Ecto neural progenitor cell (in vitro differentiated cells): Measurements from ENCODE around the gene AGPAT2.

Source experiments
- DNase-seq: peaks from one replicate; pipeline ENCODE4 v3.0.0-alpha.2; 2018; ENCODE audit warnings: low spot score

The AGPAT2 gene

DNA sequence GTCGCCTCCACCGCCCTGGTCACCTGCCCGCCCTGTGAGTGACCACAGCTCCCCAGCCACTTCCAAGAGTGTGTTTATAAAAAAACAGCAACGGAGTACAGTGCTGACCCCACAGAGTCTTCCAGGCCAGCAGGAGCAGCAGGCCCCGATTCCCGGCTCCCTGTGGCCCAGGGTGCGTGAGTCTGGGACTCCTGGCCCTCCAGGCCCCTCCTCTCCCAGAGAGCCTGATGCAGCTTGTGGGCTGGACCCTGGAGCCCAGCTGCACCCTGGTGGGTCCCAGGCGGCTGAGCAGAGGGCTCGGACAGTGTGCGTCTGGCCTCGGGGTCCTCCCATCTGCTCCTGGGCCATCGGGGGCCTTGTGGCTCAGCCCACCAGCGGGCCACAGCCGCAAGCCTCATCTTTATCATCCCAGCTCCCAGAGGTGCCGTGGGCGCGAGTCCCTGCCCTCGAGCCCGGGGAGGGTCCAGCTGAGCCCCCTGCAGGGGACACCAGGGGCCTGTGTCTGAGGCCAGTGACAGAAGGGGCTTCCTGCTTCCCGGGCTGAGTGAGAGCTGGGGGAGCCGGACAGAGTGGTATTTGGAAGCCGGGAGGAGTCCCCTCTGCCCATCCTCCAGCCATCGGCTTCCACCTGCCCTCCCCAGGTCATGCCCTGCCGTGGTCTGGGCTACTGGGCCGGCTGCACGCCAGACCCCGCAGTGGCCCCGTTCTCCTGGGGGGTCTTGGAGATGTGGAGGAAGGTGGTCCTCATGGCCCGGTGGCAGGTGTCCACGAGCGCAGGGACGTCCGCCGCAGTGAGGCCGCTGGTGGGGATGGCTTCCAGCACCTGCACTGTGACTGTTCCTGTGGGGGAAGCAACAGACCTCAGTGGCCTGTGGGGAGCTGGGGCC, 13.9 kb downstream of the AGPAT2 start:
- no peak for DNase-seq

DNA sequence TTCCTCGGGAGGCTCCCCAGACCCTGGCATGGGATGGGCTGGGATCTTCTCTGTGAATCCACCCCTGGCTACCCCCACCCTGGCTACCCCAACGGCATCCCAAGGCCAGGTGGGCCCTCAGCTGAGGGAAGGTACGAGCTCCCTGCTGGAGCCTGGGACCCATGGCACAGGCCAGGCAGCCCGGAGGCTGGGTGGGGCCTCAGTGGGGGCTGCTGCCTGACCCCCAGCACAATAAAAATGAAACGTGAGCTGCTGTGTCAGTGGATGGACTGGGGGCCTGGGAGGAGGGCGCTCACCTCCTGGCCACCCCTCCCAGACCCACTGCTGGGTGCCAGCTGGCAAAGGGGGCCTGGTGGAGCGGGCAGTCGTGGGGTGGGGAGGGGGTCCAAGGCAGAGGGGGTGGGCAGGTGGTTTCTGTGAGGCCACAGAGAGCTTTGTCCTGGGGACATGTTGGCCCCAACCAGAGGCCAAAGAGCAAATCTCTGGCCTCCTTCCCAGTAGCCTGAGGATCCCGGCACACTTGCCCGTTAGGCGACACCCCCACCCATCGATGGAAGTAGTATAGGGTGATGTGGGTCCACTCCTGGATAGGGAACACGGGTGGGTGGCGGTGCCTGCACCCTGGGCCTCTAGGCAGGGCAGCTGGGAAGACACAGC, 14.7 kb downstream of the AGPAT2 start:
- no peak for DNase-seq

DNA sequence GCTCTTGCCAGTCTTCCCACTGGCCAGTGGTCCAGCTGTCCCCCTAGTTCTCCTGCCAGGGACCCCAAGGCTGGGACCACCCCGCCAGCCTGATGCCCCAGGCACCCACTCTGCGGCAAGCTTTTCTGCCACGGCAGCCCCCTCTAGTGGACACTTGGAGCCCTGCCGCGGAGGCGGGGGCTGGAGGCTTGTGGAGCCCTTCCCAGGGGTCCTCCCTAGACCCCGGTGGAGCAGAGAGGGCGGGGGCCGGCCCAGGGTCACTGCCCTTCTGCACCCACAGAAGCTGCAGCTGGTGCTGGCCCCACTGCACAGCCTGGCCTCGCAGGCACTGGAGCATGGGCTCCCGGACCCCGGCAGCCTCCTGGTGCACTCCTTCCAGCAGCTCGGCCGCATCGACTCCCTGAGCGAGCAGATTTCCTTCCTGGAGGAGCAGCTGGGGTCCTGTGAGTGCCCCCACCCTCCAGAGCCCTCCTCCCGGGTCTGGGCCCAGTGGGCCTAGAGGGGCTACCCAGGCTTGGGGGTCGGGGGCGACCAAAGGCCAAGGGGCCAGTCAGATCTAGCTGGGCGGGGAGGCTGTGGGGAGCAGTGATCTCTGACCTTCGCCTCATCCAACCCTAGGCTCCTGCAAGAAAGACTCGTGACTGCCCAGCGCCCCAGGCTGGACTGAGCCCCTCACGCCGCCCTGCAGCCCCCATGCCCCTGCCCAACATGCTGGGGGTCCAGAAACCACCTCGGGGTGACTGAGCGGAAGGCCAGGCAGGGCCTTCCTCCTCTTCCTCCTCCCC, 15.4 kb downstream of the AGPAT2 start:
- DNase-seq, result peak; percentile 85

DNA sequence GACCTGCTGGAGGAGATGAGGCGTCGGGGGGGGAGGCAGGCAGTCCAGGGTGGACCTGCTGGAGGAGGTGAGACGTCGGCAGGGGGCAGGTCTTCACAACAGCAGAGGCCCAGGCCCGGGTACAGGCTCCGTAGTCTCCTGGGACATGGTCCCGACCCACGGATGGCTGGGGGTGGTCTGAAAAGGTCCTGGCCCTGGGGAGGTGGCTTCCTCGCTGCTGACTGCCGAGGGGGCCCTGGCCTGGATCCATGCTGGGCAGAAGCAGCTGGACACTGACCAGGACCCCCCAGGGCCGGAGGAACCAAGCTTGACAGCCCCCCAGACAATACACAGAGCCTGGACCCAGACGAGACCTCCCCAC, 16.0 kb downstream of the AGPAT2 start:
- DNase-seq, result no peak

DNA sequence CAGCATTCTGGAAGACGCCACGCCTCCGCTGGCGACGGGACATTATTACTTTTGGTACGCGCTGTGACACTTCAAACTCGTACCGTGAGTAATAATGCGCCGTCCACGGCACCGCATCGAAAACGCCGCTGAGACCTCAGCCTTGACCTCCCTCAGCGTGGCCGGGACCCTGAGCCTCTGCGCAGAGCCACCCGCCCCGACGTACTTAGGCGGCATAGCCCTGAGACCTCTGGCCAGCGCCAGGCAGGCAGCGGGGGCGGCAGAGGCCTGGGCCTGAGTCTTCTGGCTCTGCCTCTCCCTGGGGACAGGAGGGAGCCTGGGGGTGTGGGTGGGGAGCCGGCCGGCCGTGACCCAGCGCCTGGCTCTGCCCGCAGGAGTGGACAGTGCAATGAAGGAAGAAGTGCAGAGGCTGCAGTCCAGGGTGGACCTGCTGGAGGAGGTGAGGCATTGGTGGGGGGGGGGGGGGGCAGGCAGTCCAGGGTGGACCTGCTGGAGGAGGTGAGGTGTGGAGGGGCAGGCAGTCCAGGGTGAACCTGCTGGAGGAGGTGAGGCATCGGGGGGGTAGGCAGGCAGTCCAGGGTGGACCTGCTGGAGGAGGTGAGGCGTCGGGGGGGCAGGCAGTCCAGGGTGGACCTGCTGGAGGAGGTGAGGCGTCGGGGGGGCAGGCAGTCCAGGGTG, 16.5 kb downstream of the AGPAT2 start:
- no peak for DNase-seq

DNA sequence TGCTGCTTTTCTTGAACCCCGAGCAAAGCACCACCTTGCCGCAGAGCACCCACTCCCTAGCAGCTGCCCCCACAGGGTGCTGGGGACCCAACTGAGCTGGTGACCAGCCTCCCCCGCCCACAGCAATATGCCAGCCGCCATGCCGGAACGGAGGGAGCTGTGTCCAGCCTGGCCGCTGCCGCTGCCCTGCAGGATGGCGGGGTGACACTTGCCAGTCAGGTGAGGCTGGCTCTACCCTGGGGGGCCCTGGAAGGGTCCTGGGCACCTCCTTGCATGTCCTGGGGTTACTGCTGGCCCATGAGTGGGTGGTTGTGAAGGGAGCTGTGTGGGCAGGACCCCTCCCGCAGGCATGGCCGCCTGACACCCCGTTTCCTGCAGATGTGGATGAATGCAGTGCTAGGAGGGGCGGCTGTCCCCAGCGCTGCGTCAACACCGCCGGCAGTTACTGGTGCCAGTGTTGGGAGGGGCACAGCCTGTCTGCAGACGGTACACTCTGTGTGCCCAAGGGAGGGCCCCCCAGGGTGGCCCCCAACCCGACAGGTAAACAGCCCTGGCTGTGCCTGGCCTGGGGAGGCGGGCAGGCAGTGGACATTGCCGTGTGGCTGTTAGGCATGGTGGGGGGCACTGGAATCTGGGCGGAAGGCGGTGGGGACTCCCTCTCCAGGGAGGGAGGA, 17.3 kb downstream of the AGPAT2 start:
- DNase-seq, result no peak

DNA sequence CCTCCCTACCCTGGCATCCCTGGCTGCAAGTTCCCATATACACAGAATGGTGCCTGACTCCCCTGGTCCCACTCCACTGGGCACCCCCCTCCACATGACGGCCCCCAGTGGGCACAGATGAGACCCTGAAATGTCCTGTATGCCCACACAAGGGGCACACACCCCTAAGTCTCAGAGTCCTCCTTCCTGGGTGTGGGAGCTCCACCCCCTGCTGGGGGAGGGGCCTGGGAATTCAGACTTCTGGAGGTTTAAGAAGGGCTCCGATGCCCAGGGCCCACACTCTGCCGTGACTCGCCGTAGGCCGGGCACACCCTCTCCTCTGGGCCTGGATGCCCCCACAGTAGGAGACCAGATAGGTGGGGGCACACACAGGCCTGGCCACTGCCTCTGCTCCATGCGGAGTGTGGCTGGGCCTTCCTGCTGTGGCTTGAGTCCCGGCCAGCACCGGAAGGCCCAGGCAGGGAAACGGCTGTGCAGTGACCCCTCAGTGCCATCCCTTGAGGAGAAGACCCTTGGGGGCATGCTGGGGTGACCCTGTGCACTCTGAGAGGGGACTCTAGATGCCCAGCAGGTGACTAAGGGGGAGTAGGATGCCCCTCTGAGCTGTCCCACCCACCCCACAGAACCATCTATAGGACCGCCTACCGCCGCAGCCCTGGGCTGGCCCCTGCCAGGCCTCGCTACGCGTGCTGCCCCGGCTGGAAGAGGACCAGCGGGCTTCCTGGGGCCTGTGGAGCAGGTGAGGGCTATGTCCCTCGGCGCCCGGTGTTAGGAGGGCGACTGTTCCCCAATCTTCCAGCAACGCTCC, 18.1 kb downstream of the AGPAT2 start:
- DNase-seq, result no peak

DNA sequence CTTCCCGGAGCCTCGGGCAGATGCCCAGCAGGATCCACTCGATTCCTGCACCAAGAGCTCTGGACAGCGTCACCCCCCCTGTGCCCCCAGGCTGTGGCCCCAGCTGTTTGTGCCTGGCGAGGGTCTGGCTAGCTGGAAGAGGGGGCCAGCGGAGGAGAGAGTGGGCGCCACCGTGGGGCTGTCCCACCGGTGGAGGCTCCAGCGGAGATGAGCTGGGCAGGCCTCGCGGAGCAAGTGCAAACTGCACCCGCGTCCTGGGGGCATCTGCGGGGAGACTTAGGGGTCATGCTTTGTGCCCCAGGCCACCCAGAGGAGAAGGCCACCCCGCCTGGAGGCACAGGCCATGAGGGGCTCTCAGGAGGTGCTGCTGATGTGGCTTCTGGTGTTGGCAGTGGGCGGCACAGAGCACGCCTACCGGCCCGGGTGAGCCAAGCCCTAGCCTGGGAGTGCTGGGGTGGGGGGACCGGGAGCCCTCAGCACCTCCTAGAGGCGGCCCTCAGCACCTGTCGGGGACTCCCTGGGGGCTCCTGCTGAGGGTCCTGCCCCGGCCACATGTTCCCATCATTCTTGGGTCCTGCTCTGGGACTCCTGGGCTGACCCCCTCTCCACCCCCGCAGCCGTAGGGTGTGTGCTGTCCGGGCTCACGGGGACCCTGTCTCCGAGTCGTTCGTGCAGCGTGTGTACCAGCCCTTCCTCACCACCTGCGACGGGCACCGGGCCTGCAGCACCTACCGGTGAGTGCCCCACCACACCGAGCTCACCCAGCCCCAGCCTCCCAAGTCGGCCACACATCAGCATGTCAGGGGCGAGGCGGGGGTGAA, 19.1 kb downstream of the AGPAT2 start:
- no peak for DNase-seq

DNA sequence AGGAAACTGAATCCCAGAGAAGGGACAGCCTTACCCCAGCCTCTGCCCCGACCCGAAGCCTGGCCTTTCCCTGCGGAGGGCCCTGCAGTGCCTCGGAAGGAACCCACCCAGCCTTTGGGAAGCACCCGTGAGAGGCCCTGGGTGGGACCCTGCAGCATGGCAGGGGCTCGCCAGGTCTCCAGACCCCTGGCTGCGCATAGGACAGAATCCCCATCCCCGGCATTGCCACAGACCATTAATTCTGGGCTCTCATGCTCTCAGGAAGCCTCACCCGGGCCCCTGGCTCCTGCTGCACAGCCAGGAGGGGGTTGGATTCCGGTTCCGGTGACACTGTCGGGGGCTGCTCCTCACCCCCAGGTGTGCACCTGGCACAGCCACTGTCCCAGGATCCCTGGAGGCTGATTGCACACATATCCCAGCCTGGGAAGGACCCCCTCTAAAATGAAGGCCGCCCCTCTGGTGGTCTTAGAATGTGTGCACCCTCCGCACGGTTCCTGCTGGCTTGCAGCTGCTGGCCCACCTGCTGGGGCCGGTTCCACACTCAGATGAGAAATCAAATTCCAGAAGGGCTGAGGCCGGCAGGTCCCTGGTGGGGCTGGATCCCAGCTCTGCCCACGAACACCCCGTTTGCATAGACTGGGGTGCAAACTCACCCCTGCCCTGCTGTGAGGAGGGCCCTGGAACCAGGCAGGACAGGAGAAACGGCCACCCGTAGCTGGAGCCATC, 19.9 kb downstream of the AGPAT2 start:
- DNase-seq, result no peak

DNA sequence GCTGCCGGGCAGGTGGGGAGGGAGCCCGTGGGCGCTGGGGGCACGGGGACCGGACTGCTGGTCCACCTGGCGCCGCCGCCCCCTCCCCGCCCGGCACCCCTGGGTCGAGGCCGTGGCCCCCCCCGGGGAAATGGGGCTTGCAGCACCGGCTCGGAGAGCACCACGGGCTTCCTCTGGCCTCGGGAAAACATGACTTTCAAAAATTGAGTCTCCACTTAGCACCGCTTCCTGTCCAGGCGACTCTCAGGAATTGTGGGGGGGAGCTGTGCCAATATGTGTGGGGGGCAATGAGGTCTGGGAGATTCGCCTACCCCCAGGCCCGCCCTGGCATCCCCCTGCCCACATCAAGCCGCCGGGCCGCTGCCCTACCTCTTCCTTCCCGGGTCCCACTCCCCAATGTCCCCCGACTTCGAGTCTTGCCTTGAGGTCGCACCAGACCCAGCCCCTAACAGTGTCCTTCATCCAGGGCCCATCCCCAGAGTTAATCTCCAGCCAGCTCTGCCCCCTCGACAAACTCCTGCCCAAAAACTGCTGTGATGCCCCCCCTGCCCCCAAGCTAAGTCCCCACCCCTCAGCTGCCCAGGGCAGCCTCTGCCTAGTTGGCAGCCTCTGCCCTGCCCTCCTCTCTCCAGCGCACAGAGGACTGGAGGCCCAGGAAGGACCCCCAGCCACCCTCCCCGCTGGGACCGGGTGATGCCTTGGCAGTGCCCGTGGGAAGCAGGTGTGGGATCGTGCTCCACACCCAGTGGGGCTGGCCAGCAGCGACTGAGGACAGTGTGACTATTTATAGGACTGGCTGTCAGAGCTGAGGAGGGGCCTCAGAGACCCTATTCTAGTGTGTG, 20.7 kb downstream of the AGPAT2 start:
- DNase-seq, result no peak

DNA sequence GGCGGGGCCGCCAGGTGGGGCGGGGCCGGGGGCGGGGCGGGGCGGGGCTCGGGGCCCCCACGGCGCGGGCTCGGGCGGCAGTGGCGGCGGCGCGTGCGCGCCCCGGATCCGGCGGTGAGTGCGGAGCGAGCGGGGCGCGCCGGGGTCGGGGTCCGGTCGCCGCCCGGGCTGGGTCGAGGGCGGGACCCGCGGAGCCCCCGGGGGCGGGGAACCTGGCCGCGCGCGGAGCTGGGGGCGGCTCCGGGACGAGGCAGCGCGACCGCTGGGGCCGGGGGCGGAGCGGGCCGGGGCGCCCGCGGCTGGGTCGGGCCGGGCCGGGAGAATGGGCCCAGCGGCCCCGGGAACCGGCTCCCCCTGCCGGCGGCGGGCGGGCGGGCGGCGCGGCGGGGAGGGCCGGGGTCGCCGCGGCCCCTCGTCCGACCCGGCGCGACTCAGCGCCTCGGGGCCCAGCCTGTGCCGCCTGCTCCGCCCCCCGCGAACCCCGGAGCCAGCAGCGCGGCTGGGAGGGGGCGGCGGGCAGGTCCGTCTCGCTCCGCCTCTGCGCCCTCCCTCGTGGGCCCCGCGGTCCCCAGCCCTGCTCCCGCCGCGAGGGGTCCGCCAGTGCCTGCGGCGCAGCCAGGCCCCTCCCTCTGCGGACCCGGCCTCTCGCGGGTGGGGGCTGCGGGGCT, 21.4 kb downstream of the AGPAT2 start:
- peak; percentile 70 for DNase-seq

DNA sequence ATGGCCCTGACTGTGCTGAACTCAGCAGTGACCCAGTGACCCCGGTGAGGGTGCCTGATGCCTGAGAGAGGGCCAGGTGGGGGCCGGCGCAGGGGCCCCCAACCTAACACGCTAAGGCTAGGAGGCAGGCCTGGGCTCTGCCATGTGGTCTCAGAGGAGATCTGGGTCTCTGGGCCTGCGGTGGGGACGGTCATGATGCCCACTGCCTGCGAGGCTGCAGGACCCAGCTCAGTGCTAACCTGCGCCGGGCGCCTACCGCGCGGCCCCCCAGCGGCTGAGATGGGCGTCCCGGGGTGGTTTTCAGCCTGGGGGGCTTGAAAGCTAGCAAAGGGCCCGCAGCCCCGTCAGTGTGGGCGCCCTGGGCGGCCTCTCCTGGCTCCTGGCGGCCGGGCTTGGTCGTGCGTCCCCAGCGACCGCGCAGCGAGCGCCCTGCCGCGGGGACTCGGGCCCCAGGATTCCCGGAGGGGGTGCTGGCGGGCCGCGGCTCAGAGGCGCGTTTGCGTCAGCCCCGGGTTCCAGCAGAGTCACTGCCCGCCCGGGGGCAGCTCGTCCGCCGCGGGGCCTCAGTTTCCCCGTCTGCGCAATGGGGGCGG, 22.1 kb downstream of the AGPAT2 start:
- DNase-seq, result peak; percentile 73

DNA sequence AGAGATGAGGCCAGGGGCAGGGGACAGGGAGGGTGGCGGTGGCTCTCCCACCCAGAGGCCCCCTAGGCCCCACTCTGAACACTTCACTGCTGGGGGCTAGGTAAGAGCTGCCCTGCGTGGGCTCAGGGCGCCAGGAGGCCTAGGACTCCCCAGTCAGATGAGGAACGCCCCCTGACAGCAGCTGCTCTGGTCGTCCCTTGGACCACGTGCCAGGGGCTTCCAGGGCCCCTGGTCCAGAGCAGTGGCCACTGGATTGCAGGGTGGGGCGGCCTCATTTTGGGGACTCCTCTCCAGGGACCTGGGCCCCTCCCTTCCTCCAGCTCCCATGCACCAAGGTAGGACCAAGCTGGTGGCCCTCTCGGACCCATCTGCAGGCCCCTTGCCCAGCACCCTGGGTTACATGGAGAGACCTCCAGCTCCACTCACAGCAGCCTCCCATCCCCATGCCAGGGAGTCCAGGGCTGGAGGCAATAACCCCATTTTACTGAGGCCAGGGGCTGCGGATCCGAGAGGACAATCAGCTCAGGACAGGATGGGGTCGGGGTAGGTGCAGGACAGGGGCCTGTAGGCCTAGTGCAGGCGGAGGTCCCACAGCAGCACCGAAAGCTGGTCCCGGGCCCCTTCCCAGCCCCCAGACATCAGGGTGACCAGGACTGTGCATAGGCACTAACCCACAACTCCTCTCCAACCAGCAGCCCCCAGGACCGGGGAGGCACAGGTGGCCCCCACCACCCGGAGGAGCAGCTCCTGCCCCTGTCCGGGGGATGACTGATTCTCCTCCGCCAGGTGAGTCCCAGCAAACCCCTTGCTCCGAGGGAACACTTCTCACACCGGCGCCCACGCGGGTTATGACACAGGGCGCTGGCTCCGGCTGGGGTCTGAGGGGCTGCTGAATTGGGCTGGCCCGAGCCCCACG, 23.0 kb downstream of the AGPAT2 start:
- no peak for DNase-seq

DNA sequence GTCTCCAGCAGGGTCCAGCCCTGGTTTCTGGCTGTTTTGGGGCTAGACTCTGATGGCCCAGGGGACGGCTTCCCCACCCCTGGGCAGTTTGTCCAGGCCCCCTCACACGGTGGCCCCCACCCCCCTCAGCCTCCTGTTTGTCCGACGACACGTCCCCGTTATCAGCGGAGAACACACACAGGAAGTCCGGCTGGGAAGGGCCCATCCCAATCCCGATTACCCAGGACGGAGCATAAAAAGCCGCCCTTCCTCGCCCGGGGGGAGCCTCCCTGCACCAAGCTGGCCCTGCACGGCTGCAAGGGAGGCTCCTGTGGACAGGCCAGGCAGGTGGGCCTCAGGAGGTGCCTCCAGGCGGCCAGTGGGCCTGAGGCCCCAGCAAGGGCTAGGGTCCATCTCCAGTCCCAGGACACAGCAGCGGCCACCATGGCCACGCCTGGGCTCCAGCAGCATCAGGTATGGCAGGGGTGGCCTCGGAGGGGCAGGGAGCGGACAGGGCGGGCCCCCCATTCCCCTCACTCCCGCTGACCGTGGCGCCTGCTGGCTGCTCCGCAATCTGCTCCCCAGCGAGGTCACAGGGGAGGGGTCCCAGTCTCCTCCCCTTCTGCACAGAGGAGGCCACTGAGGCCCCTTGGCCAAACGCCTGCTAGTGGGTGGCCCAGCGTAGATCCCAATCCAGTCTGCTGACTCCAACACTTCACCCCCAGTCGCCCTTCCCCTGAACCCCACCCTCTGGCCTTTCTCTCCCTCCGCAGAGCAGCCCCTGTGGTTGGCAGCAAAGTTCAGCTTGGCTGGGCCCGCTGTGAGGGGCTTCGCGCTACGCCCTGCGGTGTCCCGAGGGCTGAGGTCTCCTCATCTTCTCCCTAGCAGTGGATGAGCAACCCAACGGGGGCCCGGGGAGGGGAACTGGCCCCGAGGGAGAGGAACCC, 24.3 kb downstream of the AGPAT2 start, which contains the start of gene EGFL7:
Gene EGFL7 (plus strand): TSS at position 261 of the 926 bp plus-strand sequence. CDS start 5,367 bp downstream, outside the sequence.
- DNase-seq, result no peak

DNA sequence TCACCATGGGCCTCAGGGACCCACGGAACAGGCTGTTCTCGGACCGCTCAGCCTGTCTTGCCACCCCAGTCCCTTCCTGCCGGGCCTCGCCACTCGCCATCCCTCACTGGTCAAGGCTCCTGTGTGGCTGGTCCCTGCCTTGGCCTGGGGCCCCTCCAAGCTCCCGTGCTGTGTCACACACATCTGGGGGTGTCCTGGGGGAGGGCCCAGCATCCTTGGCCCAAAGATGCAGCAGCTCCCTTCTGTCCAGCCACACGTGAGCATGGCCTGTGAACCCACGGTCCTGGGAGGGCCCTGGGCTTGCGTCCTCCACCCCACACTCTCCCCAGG, 25.0 kb downstream of the AGPAT2 start:
- no peak for DNase-seq
